ENCODE data around the gene PYCARD.

PYCARD gene

GRCh38 chr16:31238041-31238440 lies 35.5 kb upstream of the PYCARD start:
- no peaks in the 10 kb centered on the region for H3K27me3 ChIP-seq (ENCODE audit: insufficient read depth, poor library complexity, severe bottlenecking)
- TF ChIP-seq, protein P1, sequence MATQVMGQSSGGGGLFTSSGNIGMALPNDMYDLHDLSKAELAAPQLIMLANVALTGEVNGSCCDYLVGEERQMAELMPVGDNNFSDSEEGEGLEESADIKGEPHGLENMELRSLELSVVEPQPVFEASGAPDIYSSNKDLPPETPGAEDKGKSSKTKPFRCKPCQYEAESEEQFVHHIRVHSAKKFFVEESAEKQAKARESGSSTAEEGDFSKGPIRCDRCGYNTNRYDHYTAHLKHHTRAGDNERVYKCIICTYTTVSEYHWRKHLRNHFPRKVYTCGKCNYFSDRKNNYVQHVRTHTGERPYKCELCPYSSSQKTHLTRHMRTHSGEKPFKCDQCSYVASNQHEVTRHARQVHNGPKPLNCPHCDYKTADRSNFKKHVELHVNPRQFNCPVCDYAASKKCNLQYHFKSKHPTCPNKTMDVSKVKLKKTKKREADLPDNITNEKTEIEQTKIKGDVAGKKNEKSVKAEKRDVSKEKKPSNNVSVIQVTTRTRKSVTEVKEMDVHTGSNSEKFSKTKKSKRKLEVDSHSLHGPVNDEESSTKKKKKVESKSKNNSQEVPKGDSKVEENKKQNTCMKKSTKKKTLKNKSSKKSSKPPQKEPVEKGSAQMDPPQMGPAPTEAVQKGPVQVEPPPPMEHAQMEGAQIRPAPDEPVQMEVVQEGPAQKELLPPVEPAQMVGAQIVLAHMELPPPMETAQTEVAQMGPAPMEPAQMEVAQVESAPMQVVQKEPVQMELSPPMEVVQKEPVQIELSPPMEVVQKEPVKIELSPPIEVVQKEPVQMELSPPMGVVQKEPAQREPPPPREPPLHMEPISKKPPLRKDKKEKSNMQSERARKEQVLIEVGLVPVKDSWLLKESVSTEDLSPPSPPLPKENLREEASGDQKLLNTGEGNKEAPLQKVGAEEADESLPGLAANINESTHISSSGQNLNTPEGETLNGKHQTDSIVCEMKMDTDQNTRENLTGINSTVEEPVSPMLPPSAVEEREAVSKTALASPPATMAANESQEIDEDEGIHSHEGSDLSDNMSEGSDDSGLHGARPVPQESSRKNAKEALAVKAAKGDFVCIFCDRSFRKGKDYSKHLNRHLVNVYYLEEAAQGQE (IDR thresholded peaks at IDR 0.05; ENCODE audit: insufficient replicate concordance, low read depth): no peak
- TF ChIP-seq POLR2AphosphoS5 (IDR thresholded peaks at IDR 0.05; ENCODE audit: low read depth) (no peak), GABPA (IDR thresholded peaks at IDR 0.05; ENCODE audit: low read depth) (no peak), SPI1 (IDR thresholded peaks at IDR 0.05; ENCODE audit: borderline replicate concordance, low read depth) (no peak)
- TF ChIP-seq, protein P2, sequence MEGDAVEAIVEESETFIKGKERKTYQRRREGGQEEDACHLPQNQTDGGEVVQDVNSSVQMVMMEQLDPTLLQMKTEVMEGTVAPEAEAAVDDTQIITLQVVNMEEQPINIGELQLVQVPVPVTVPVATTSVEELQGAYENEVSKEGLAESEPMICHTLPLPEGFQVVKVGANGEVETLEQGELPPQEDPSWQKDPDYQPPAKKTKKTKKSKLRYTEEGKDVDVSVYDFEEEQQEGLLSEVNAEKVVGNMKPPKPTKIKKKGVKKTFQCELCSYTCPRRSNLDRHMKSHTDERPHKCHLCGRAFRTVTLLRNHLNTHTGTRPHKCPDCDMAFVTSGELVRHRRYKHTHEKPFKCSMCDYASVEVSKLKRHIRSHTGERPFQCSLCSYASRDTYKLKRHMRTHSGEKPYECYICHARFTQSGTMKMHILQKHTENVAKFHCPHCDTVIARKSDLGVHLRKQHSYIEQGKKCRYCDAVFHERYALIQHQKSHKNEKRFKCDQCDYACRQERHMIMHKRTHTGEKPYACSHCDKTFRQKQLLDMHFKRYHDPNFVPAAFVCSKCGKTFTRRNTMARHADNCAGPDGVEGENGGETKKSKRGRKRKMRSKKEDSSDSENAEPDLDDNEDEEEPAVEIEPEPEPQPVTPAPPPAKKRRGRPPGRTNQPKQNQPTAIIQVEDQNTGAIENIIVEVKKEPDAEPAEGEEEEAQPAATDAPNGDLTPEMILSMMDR (IDR thresholded peaks at IDR 0.05; ENCODE audit: insufficient read depth, low read length): no peak

DNA sequence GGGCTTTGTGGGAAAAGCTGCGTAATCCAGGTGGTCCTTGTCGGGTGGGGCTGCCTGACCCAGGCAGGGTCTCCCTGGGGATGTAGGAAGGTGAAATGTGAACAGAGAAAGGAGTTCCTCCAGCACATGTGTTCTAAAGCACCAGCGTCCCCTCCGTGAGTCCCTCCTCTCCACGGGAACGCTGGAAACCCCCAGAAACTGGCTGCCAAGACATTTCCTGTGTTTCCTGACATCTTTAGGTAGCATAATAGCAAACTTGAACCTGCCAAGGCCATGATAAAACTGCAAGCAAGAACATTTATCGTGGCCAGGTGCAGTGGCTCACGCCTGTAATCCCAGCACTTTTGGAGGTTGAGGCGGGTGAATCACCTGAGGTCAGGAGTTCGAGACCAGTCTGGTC lies 26.9 kb upstream of the PYCARD start:
- TF ChIP-seq, protein P1 (IDR thresholded peaks at IDR 0.05; ENCODE audit: insufficient replicate concordance, low read depth): no peak
- TF ChIP-seq, protein P2 (IDR thresholded peaks at IDR 0.05; ENCODE audit: insufficient read depth, low read length): no peak
- no peak for TF ChIP-seq POLR2AphosphoS5 (IDR thresholded peaks at IDR 0.05; ENCODE audit: low read depth)
- no peak for TF ChIP-seq SPI1 (IDR thresholded peaks at IDR 0.05; ENCODE audit: borderline replicate concordance, low read depth)
- no peak for TF ChIP-seq GABPA (IDR thresholded peaks at IDR 0.05; ENCODE audit: low read depth)

More at GRCh38 chr16:31238041-31238440, 35.5 kb upstream of the PYCARD start:
- no peak overlapping the region for H3K27ac ChIP-seq (replicated peaks)
- DNase-seq (ENCODE audit: low read depth in 1 of 2, low spot score in 1 of 2): no peak
- no peak overlapping the region for H3K4me3 ChIP-seq (replicated peaks; ENCODE audit: insufficient read depth, low read length)

DNA sequence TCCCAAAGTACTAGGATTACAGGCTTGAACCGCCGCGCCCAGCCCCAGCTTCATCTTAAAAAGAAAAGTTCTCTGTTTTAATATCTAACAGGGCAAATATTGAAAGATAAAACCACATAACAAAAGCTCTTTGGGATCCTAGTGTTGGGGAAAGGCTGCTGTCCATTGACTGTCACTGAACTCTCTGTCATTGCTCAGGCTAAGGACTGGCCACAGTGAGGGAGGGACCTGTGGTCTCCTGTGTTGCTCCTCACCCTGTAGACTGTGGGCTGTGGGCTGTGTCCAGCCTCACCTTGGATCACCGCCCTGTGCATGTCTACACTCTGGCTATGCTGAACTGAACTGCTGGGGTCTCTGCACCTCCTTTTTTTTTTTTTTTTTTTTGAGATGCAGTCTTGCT lies 25.6 kb upstream of the PYCARD start:
- TF ChIP-seq POLR2AphosphoS5 (IDR thresholded peaks at IDR 0.05; ENCODE audit: low read depth): no peak
- TF ChIP-seq, protein P2 (IDR thresholded peaks at IDR 0.05; ENCODE audit: insufficient read depth, low read length): no peak
- no peak for TF ChIP-seq SPI1 (IDR thresholded peaks at IDR 0.05; ENCODE audit: borderline replicate concordance, low read depth)
- TF ChIP-seq, protein P1 (IDR thresholded peaks at IDR 0.05; ENCODE audit: insufficient replicate concordance, low read depth): no peak
- no peak for TF ChIP-seq GABPA (IDR thresholded peaks at IDR 0.05; ENCODE audit: low read depth)
- Histone ChIP-seq H3K27ac (replicated peaks) (no peak overlapping the region), H3K4me3 (replicated peaks; ENCODE audit: insufficient read depth, low read length) (no peak overlapping the region), H3K27me3 (ENCODE audit: insufficient read depth, poor library complexity, severe bottlenecking) (no peaks in the 10 kb centered on the region)
- DNase-seq (ENCODE audit: low read depth in 1 of 2, low spot score in 1 of 2): no peak

More for the DNA sequence above, 26.9 kb upstream of the PYCARD start:
- no peaks in the 10 kb centered on the region for H3K27me3 ChIP-seq (ENCODE audit: insufficient read depth, poor library complexity, severe bottlenecking)
- no peak overlapping the region for H3K27ac ChIP-seq (replicated peaks)
- no peak overlapping the region for H3K4me3 ChIP-seq (replicated peaks; ENCODE audit: insufficient read depth, low read length)
- DNase-seq (ENCODE audit: low read depth in 1 of 2, low spot score in 1 of 2): no peak
